ENCODE data around the gene DUSP19.

The DUSP19 gene

DNA sequence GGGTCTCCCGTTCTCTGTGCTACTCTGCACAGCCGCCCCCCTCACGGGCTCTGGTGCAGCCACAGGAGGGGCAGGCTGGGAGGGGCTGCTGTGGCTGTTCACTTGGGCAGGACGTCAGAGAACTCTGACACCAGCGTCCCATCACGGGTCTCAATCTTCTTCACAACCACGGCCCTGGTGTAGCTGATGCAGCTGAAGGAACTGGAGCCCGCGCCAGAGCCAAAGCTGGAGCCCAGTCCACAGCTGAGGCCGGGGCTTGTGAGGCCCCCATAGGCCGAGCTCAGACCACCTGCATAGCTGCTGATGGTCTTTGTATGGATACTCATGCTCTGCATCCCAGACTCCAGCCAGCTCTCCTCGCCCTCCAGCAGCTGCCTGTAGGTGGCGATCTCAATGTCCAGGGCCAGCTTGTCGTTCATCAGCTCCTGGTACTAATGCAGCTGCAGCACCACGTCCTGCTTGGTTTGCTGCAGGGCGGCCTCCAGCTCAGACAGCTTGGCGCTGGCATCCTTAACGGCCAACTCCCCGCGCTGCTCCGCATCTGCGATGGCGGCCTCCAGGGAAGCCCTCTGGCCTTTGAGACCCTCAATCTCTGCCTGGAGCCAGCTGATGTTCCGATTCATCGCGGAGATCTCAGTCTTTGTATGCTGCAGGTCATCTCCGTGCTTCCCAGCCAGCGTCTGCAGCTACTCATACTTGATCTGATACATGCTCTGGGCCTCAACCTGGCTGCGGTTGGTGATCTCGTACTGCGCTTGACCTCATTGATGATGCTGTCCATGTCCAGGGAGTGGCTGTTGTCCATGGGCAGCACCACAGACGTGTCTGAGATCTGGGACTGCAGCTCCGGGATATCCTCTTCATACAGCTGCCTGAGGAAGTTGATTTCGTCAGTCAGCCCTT lies 7.4 kb upstream of the DUSP19 start:
- no peak overlapping the region for H3K27ac ChIP-seq
- TF ChIP-seq ZFX (IDR thresholded peaks at IDR 0.05) = no peak
- TF ChIP-seq, protein P1, sequence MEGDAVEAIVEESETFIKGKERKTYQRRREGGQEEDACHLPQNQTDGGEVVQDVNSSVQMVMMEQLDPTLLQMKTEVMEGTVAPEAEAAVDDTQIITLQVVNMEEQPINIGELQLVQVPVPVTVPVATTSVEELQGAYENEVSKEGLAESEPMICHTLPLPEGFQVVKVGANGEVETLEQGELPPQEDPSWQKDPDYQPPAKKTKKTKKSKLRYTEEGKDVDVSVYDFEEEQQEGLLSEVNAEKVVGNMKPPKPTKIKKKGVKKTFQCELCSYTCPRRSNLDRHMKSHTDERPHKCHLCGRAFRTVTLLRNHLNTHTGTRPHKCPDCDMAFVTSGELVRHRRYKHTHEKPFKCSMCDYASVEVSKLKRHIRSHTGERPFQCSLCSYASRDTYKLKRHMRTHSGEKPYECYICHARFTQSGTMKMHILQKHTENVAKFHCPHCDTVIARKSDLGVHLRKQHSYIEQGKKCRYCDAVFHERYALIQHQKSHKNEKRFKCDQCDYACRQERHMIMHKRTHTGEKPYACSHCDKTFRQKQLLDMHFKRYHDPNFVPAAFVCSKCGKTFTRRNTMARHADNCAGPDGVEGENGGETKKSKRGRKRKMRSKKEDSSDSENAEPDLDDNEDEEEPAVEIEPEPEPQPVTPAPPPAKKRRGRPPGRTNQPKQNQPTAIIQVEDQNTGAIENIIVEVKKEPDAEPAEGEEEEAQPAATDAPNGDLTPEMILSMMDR (conservative IDR thresholded peaks at IDR 0.05) = peak; percentile 69

DNA sequence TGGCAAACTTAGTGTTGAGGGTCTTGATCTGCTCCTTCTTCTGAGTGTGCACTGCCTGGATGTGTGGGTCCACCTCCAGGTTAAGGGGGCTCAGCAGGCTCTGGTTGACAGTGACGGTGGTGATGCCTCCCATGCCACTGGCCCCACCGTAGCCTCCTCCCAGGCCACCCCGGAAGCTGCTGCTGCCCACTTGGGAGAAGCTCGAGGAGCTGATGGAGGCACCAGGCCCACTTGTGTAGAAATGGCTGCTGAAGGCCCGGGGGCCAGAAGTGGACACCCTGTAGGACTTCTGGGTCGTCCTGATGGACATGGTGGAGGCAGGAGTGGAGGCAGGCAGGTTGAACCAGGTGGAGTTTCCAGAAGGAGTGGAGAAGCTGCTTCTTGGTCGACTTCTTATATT lies 6.4 kb upstream of the DUSP19 start:
- no peak overlapping the region for H3K27ac ChIP-seq
- TF ChIP-seq ZFX (IDR thresholded peaks at IDR 0.05) = no peak
- TF ChIP-seq, protein P1 (conservative IDR thresholded peaks at IDR 0.05) = no peak

DNA sequence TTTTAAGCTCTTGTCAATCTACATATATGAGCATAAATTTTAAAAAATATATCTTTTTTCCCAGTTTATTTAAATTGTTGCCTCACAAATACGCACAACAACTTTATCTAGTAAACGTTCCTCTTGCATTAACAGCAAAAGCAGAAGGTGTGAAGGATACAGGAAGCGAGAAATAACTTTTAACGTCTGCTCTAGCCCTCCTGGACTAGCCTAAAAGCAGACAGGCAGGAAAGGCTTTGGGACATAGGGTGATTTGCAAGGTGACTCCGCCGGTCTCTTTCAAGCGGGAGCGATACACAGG lies 434 bp upstream of the DUSP19 start:
- peak overlapping the region; percentile 71 for H3K27ac ChIP-seq
- TF ChIP-seq, protein P1 (conservative IDR thresholded peaks at IDR 0.05) = no peak
- TF ChIP-seq ZFX (IDR thresholded peaks at IDR 0.05) = no peak

DNA sequence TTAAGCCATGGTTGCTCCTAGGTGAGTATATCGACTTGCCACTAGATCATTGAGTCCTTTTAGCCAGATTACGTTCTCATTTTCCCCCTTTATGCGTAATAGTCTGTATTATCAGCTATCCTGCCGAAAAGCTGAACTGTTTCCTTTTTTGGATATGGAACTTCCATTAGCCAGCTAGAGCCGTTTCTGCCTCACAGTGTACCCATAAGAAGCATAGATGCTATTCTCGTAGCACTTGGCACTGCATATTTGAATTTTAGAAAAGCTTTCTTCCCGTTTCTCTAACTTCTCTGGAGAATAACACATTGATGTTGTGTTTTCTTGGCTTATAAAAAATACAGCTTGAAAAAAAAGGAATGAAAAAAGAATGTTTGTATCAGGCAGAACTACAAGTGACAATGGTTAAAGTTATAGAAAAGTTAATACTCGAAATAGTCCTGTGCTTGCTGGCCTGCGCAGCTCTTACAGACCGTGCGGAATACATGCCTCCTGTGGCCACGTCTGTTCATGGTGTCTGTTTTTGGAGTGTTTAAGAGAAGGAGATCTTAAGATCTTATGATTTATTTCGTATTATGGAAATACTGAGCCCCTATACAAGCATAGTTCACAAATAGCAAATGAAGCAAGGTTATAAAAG lies 710 bp downstream of the DUSP19 start:
- no peak for TF ChIP-seq ZFX (IDR thresholded peaks at IDR 0.05)
- TF ChIP-seq, protein P1 (conservative IDR thresholded peaks at IDR 0.05) = no peak

DNA sequence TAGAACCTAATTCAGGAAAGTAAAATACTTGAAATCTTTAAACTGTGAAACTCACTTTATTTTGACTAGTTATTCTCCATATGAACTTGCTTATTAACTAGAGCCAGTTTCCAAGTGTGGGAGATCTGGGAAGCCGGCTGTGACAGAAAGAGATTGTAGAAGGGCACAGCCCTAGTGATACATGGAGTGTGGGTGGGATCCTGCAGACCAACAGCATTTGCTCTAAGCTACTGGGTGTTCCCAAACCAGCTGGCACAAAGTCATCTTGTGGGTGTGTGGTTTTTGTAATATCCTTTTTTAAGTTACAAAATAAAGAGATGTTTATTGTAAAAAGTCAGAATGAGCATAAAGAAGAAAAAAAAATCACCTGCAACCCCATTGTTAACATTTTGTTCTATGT lies 3.4 kb downstream of the DUSP19 start:
- H3K27ac ChIP-seq = no peak overlapping the region
- no peak for TF ChIP-seq ZFX (IDR thresholded peaks at IDR 0.05)
- TF ChIP-seq, protein P1 (conservative IDR thresholded peaks at IDR 0.05) = no peak

More for the DNA sequence above, 710 bp downstream of the DUSP19 start:
- H3K27ac ChIP-seq = peak overlapping the region; percentile 71

DNA sequence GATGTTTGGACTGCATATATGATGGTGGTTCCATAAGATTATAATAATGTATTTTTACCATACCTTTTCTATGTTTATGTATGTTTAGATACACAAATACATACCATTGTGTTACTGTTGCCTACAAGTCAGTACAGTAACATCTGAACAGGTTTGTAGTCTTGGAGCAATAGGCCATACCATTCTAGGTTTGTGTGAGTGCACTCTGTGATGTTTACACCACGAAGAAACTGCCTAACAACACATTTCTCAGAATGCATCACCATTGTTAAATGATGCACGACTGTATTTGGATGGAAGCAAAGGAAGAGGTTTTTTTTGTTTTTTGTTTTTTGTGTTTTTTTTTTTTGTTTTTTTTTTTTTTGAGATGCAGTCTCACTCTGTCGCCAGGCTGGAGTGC lies 9.5 kb downstream of the DUSP19 start:
- TF ChIP-seq ZFX (IDR thresholded peaks at IDR 0.05) = no peak
- no peak overlapping the region for H3K27ac ChIP-seq

DNA sequence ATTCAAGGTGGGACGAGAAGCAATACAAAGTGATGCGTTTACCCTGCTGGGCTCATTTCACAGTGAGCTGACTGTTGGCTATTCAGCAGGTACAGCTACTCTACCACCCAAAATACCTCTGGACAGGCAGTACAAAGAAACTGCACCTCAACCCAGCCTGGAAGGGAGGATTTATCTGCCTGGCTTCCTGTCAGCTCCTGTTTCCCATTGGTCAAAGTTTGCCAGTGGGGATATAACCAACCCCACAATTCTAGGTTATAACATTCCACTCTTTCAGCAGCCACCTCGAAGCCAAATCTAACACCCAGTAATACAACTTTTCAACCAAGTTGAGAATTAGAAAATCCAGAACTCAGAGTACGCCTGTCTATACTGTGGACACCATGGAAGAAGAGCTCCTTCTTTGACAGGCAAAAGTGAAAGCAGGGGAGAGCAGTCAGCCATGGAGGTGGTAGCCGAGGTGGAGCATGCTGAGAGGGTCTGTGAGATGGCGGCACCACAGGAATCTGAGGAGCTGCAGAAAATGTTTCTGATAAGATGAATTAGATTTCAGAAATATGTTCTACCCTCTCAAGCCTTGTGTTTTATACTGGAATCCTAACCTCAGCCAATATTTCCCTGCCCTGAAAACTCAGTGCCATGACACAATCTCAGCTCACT lies 10.8 kb downstream of the DUSP19 start:
- TF ChIP-seq ZFX (IDR thresholded peaks at IDR 0.05) = no peak
- TF ChIP-seq, protein P1 (conservative IDR thresholded peaks at IDR 0.05) = no peak
- no peak overlapping the region for H3K27ac ChIP-seq

Measured in C4-2B (cell line).